Hepatocyte (in vitro differentiated cells): Measurements from ENCODE around the gene CTNNB1. TPM values are rescaled to one million over a fixed set of nuclear protein-coding genes. Genes with fewer than 3 reads are reported as not detected.
"Not testable (repeated sequence)": the region's sequence is repeated elsewhere in the genome, so short reads cannot be mapped to it uniquely, and the experiment has no call there.

ENCODE experiments used
- DNase-seq: peaks from one replicate; pipeline ENCODE4 v3.0.0-alpha.2; 2016; ENCODE audit warnings: low spot score
- H2AFZ ChIP-seq: fragments of 200-600 bp; sonication (generic); 2 replicates; pipeline ENCODE4 v1.6.0; 2016; ENCODE audit warnings: antibody characterized with exemption, mild to moderate bottlenecking
- H3K27ac ChIP-seq: fragments of 200-600 bp; sonication (generic); 2 replicates; pipeline ENCODE4 v1.5.1; 2016; ENCODE audit warnings: mild to moderate bottlenecking
- H3K27me3 ChIP-seq: fragments of 200-600 bp; sonication (generic); 2 replicates; pipeline ENCODE4 v1.6.1; 2016
- H3K36me3 ChIP-seq: fragments of 200-600 bp; sonication (generic); replicated peaks from 2 replicates; pipeline ENCODE4 v1.5.1; 2016; ENCODE audit warnings: low read depth; ENCODE audit not compliant: insufficient read depth
- H3K4me1 ChIP-seq: fragments of 200-600 bp; sonication (generic); 2 replicates; pipeline ENCODE4 v1.5.1; 2016; ENCODE audit warnings: mild to moderate bottlenecking, moderate library complexity; ENCODE audit not compliant: insufficient read depth
- H3K4me2 ChIP-seq: fragments of 200-600 bp; sonication (generic); 2 replicates; pipeline ENCODE4 v1.6.0; 2016
- H3K4me3 ChIP-seq: fragments of 200-600 bp; sonication (generic); 2 replicates; pipeline ENCODE4 v1.5.1; 2016; ENCODE audit warnings: mild to moderate bottlenecking
- H3K79me2 ChIP-seq: fragments of 200-600 bp; sonication (generic); 2 replicates; pipeline ENCODE4 v1.6.0; 2017; ENCODE audit warnings: mild to moderate bottlenecking
- H3K9me2 ChIP-seq: fragments of 200-600 bp; sonication (generic); replicated peaks from 2 replicates; pipeline ENCODE4 v1.6.0; 2017; ENCODE audit warnings: mild to moderate bottlenecking; ENCODE audit not compliant: insufficient read depth
- H3K9me3 ChIP-seq: fragments of 200-600 bp; sonication (generic); 2 replicates; pipeline ENCODE4 v1.5.1; 2016; ENCODE audit warnings: low read depth, mild to moderate bottlenecking
- H4K20me1 ChIP-seq: fragments of 200-600 bp; sonication (generic); 2 replicates; pipeline ENCODE4 v1.6.0; 2016; ENCODE audit warnings: mild to moderate bottlenecking; ENCODE audit not compliant: insufficient read depth, poor library complexity, severe bottlenecking
- EZH2 ChIP-seq: fragments of 200-600 bp; sonication (generic); IDR thresholded peaks from 2 replicates; pipeline ENCODE4 v1.6.1; 2016; ENCODE audit warnings: antibody characterized with exemption, mild to moderate bottlenecking, borderline replicate concordance
- EZH2phosphoT487 ChIP-seq: fragments of 200-600 bp; sonication (generic); IDR thresholded peaks from one replicate; pipeline ENCODE4 v1.6.1; 2018; ENCODE audit warnings: antibody characterized with exemption, mild to moderate bottlenecking, low read depth, moderate library complexity; ENCODE audit not compliant: unreplicated experiment, severe bottlenecking
- WGBS: methylation state at CpG from one replicate; pipeline ENCODE4 v1.1.6; 2016; ENCODE audit warnings: low lambda C conversion rate; ENCODE audit errors: missing lambda C conversion rate; 5-methylcytosine and 5-hydroxymethylcytosine counted together
- polyA plus RNA-seq: library from polyadenylated mRNA; unstranded; fragments of >200 nt; fragmentation: Nextera tagmentation; extraction: Ambion mirVana; gene quantifications from 2 replicates; pipeline ENCODE4 v1.2.1, GENCODE V29; 2016
- total RNA-seq: library from RNA; depleted of rRNA; stranded (reverse); fragments of >200 nt; gene quantifications from 2 replicates; pipeline ENCODE4 v1.2.3, GENCODE V29; 2014
- TF ChIP-seq, protein P1 (sequence below): fragments of 200-600 bp; sonication (generic); IDR thresholded peaks from 2 replicates; pipeline ENCODE4 v1.5.1; 2016; ENCODE audit warnings: antibody characterized with exemption, mild to moderate bottlenecking; ENCODE audit not compliant: poor library complexity

The CTNNB1 gene
- total and polyA plus RNA-seq, 2 experiments from 2014 or later: 137 to 663 TPM

DNA sequence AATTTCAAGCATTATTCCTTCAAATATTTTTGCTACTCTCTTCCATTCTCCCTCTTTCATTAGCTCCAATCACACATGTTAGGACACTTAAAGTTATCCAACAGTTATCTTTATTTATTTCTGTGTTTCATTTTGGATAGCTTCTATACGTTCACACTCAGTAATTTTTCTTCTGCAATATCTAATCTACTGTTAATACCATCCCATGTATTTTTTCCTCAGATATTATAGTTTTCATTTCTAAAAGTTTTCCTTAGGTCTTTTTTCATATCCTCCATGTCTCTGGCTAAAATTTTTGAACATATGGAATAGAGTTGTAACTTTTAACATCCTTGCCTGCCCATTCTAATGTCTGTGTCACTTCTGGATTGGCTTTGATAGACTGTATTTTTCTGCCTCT, 73.4 kb downstream of the CTNNB1 start:
- TF ChIP-seq EZH2 (no peak), EZH2phosphoT487 (no peak)
- TF ChIP-seq, protein P1, sequence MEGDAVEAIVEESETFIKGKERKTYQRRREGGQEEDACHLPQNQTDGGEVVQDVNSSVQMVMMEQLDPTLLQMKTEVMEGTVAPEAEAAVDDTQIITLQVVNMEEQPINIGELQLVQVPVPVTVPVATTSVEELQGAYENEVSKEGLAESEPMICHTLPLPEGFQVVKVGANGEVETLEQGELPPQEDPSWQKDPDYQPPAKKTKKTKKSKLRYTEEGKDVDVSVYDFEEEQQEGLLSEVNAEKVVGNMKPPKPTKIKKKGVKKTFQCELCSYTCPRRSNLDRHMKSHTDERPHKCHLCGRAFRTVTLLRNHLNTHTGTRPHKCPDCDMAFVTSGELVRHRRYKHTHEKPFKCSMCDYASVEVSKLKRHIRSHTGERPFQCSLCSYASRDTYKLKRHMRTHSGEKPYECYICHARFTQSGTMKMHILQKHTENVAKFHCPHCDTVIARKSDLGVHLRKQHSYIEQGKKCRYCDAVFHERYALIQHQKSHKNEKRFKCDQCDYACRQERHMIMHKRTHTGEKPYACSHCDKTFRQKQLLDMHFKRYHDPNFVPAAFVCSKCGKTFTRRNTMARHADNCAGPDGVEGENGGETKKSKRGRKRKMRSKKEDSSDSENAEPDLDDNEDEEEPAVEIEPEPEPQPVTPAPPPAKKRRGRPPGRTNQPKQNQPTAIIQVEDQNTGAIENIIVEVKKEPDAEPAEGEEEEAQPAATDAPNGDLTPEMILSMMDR: no peak
- Histone ChIP-seq H3K4me3 (no peak overlapping the region), H3K27ac (no peak overlapping the region), H2AFZ (no peak overlapping the region), H3K27me3 (no peaks in the 10 kb centered on the region), H4K20me1 (no peaks in the 10 kb centered on the region), H3K79me2 (no peaks in the 10 kb centered on the region), H3K9me2 (no peaks in the 10 kb centered on the region), H3K36me3 (no peaks in the 10 kb centered on the region), H3K4me2 (no peak overlapping the region), H3K4me1 (peaks cover 8% of the 10 kb centered on the region), H3K9me3 (no peaks in the 10 kb centered on the region)
- 97% methylated on average over 1 of the region's 1 CpG for WGBS
- no peak for DNase-seq

DNA sequence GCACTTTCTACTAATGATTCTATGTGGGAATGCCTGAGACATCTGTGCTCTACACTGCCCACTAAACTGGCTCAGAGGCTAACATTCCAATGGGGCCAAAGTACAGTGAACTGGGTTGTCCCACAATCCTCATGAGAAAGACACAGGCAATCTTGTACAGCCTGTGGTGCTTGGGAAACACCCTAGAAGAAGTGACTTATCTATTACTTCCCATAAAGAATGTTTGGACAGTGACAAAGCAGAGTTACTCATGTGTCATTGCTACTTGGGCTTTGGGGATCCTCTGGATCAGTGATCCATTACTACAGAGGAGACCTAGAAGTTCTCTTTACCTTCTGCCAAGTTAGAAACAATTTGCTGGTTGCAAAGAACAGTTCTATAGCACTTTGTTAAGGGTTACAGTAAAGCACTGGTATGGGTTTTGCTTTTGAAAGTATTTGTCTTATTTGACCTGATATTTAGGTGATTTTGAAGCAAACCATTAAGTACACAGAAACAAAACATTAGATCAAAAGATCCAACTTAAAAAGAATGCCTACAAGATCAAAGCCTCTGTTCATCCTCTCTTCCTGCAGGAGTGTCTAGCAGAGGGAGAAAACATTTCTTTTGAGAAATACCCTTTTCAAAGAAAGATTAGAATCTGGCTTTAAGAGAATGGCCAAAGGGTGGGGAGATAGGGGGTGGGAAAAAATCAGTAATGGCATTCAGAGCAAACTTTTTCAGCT, 75.8 kb downstream of the CTNNB1 start:
- no peaks in the 10 kb centered on the region for H3K9me3 ChIP-seq
- H3K4me1 ChIP-seq: peaks cover 8% of the 10 kb centered on the region
- no peaks in the 10 kb centered on the region for H3K79me2 ChIP-seq
- no peaks in the 10 kb centered on the region for H4K20me1 ChIP-seq
- peak overlapping the region; percentile 45 for H3K4me2 ChIP-seq
- no peaks in the 10 kb centered on the region for H3K9me2 ChIP-seq
- TF ChIP-seq EZH2: no peak
- TF ChIP-seq, protein P1: no peak
- no peak for TF ChIP-seq EZH2phosphoT487
- H3K27ac ChIP-seq: peak overlapping the region; percentile 75
- H3K27me3 ChIP-seq: no peaks in the 10 kb centered on the region
- no peak overlapping the region for H3K4me3 ChIP-seq
- no peaks in the 10 kb centered on the region for H3K36me3 ChIP-seq
- peak; percentile 67 for DNase-seq
- H2AFZ ChIP-seq: no peak overlapping the region

DNA sequence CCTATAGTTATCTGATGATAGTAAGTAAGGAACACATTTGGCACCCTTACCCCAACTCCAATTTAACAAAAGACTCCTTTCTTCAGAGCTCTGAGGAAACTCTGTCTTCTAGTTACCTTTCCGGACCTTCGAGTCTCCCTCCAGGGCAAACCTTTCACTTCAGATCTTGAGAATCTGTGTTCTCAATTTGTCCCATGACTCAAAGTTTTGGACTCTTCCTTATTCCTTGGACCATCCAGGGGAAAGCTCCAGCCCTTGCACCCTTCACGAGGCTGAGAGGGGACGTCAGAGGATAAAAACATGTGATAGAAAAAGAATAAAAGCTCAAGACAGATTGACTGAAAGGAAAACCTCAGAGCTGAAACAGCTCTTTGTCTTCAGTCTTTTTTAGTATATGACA, 76.9 kb downstream of the CTNNB1 start:
- Histone ChIP-seq H3K27me3 (no peaks in the 10 kb centered on the region), H4K20me1 (no peaks in the 10 kb centered on the region), H3K79me2 (no peaks in the 10 kb centered on the region), H3K27ac (no peak overlapping the region), H3K4me2 (no peak overlapping the region), H2AFZ (no peak overlapping the region), H3K9me3 (no peaks in the 10 kb centered on the region), H3K4me1 (peaks cover 8% of the 10 kb centered on the region), H3K4me3 (no peak overlapping the region), H3K9me2 (no peaks in the 10 kb centered on the region), H3K36me3 (no peaks in the 10 kb centered on the region)
- no peak for DNase-seq
- TF ChIP-seq EZH2 (no peak), EZH2phosphoT487 (no peak)
- WGBS: 84% methylated on average over 4 of the region's 4 CpGs

DNA sequence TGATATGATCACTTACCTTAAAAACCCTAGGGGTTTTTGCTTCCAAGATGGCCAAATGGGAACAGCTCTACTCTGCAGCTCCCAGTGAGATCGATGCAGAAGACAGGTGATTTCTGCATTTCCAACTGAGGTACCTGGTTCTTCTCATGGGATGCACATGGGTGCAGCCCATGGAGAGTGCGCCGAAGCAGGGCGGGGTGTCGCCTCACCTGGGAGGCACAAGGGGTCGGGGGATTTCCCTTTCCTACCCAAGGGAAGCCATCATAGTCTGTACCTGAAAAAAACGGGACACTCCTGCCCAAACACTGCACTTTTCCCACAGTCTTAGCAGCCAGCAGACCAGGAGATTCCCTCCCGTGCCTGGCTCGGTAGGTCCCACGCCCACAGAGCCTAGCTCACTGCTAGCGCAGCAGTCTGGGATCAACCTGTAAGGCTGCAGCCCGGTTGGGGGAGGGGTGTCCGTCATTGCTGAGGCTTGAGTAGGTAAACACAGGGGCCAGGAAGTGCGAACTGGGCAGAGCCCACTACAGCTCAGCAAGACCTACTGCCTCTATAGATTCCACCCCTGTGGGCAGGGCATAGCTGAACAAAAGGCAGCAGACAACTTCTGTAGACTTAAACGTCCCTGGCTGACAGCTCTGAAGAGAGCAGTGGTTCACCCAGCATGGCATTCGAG, 78.6 kb downstream of the CTNNB1 start:
- H3K27ac ChIP-seq: no peak overlapping the region
- no peak overlapping the region for H2AFZ ChIP-seq
- peak; percentile 21 for DNase-seq
- no peaks in the 10 kb centered on the region for H3K79me2 ChIP-seq
- H4K20me1 ChIP-seq: no peaks in the 10 kb centered on the region
- TF ChIP-seq EZH2phosphoT487: no peak
- TF ChIP-seq, protein P1: no peak
- no peak for TF ChIP-seq EZH2
- 73% methylated on average over 16 of the region's 16 CpGs for WGBS
- no peaks in the 10 kb centered on the region for H3K36me3 ChIP-seq
- peaks cover 8% of the 10 kb centered on the region for H3K4me1 ChIP-seq
- no peaks in the 10 kb centered on the region for H3K9me3 ChIP-seq
- H3K27me3 ChIP-seq: no peaks in the 10 kb centered on the region
- no peak overlapping the region for H3K4me3 ChIP-seq
- no peaks in the 10 kb centered on the region for H3K9me2 ChIP-seq
- H3K4me2 ChIP-seq: no peak overlapping the region

- not testable (repeated sequence) for H3K4me2 ChIP-seq, H3K4me3 ChIP-seq, H3K36me3 ChIP-seq, H3K79me2 ChIP-seq, H3K9me3 ChIP-seq, DNase-seq, H2AFZ ChIP-seq, H4K20me1 ChIP-seq, H3K27ac ChIP-seq, H3K4me1 ChIP-seq, H3K27me3 ChIP-seq, H3K9me2 ChIP-seq
- WGBS: 90% methylated on average over 3 of the region's 3 CpGs
Observed at GRCh38 chr3:41284934-41285333, 85.6 kb downstream of the CTNNB1 start.
